ENCODE results near the gene BICRA. TPM values are rescaled to one million over a fixed set of nuclear protein-coding genes. Genes with fewer than 3 reads are reported as not detected.

Gene BICRA
- total RNA-seq, 1 experiment from 2014 or later, result 29.3 TPM

GRCh38 chr19:47603706-47604565, 5.0 kb upstream of the BICRA start:
- Mint-ChIP-seq H3K9me3 (no peaks in the 10 kb centered on the region), H3K27ac (no peak overlapping the region), H3K36me3 (ENCODE audit: insufficient read depth in 1 of 3, low read depth in 3 of 3) (peaks cover 0 to 8% (median 4%) of the 10 kb centered on the region in 3 experiments; a peak in 5 of 7 replicates), H3K4me1 (peaks cover 9 to 21% of the 10 kb centered on the region in 2 experiments), H3K27me3 (ENCODE audit: low read depth) (no peaks in the 10 kb centered on the region; the same call in 1 of the 2 replicates), H3K4me3 (no peak overlapping the region)
- Histone ChIP-seq H3K4me2 (ENCODE audit: insufficient read depth, insufficient read length, low read length) (no peak overlapping the region), H3K23me2 (ENCODE audit: insufficient read length, low read depth, low read length, poor library complexity, severe bottlenecking) (peaks cover 13% of the 10 kb centered on the region), H3K27me3 (ENCODE audit: insufficient read depth, low read length) (no peaks in the 10 kb centered on the region), H3K79me1 (ENCODE audit: insufficient read depth, low read depth, low read length, poor library complexity, severe bottlenecking) (peaks cover 5% of the 10 kb centered on the region), H3K9me3 (ENCODE audit: control insufficient read depth, low read depth, low read length) (no peaks in the 10 kb centered on the region), H3K14ac (ENCODE audit: insufficient read depth, low read length) (no peak overlapping the region), H3K27ac (ENCODE audit: insufficient read length, low read depth, low read length) (no peak overlapping the region), H2BK12ac (ENCODE audit: insufficient read length, low read depth, low read length) (no peak overlapping the region), H2BK120ac (ENCODE audit: low read depth, low read length, poor library complexity, severe bottlenecking) (no peak overlapping the region), H3K9ac (ENCODE audit: extremely low read depth, insufficient read length, low read length) (no peak overlapping the region), H3K79me2 (ENCODE audit: insufficient read depth, low read length) (no peaks in the 10 kb centered on the region; the same call in 1 of the 2 replicates), H2BK15ac (ENCODE audit: low read depth, low read length) (no peak overlapping the region), H4K8ac (replicated peaks; ENCODE audit: insufficient read length, low read depth, low read length) (no peak overlapping the region), H3K23ac (ENCODE audit: insufficient read length, low read depth, low read length) (no peak overlapping the region), H3K56ac (ENCODE audit: insufficient read length, low read depth, low read length) (no peak overlapping the region), H3T11ph (ENCODE audit: low read length) (no peak overlapping the region), H4K20me1 (ENCODE audit: control insufficient read depth, insufficient read depth, insufficient read length) (no peaks in the 10 kb centered on the region), H3K4ac (ENCODE audit: low read depth, low read length) (no peak overlapping the region), H2BK20ac (ENCODE audit: low read depth, low read length, poor library complexity, severe bottlenecking) (no peak overlapping the region), H2AK5ac (ENCODE audit: insufficient read length, low read length) (no peak overlapping the region), H4K91ac (ENCODE audit: insufficient read length, low read depth, low read length) (no peak overlapping the region), H3K18ac (ENCODE audit: insufficient read length, low read depth, low read length) (no peak overlapping the region), H2AFZ (ENCODE audit: low read length) (no peak overlapping the region), H2BK5ac (ENCODE audit: insufficient read length, low read length) (no peak overlapping the region), H4K5ac (ENCODE audit: insufficient read length, low read depth, low read length) (no peak overlapping the region), H3K4me1 (ENCODE audit: insufficient read depth, low read length) (no peaks in the 10 kb centered on the region)
- no peak for TF ChIP-seq CTCF (conservative IDR thresholded peaks at IDR 0.05)
- WGBS (ENCODE audit: extremely low coverage, insufficient read length, low lambda C conversion rate), result no CpG with 5 or more reads among the region's 13 CpGs
- no peak for DNase-seq

All from H9 (cell line).